Tibial nerve (tissue), 4 donors: Measurements from ENCODE around the gene NUDC.

ENCODE experiments used
- CTCF ChIP-seq, 5 experiments: fragments of 200-600 bp in 3 of 5; fragments of 450-650 bp in 2 of 5; sonication (generic) in 3 of 5; IDR thresholded peaks; one replicate each; pipeline ENCODE4 v1.5.1; 2016 to 2019; ENCODE audit warnings: antibody characterized with exemption in 5 of 5, mild to moderate bottlenecking in 3 of 5, moderate library complexity in 2 of 5
- EP300 ChIP-seq, 2 donors: sonication (generic); formaldehyde crosslinking; IDR thresholded peaks; one replicate each; pipeline ENCODE4 v1.6.1; 2017; ENCODE audit warnings: antibody characterized with exemption in 2 of 2, mild to moderate bottlenecking in 1 of 2
- POLR2A ChIP-seq, 2 donors: fragments of 450-650 bp; IDR thresholded peaks; one replicate each; pipeline ENCODE4 v1.6.1; 2017; ENCODE audit warnings: antibody characterized with exemption in 2 of 2, mild to moderate bottlenecking in 2 of 2, moderate library complexity in 2 of 2

GRCh38 chr1:26942656-26943055 lies 21.1 kb downstream of the NUDC start:
- no peak for TF ChIP-seq CTCF (IDR thresholded peaks at IDR 0.05)
- no peak for TF ChIP-seq POLR2A (IDR thresholded peaks at IDR 0.05)
- TF ChIP-seq EP300 (IDR thresholded peaks at IDR 0.05) = no peak
